AG09319 (cell line): Measurements from ENCODE around the gene ADK.

Source experiments
- DNase-seq: peaks from one replicate; pipeline ENCODE4 v3.0.0-alpha.2; 2010; ENCODE audit warnings: low read depth; ENCODE audit errors: extremely low read depth
- TF ChIP-seq, protein P1 (sequence below): IDR thresholded peaks from 2 replicates; pipeline ENCODE4 v1.5.1; 2011; ENCODE audit warnings: low read depth, mild to moderate bottlenecking, inconsistent platforms, low read length, moderate library complexity

The ADK gene

DNA sequence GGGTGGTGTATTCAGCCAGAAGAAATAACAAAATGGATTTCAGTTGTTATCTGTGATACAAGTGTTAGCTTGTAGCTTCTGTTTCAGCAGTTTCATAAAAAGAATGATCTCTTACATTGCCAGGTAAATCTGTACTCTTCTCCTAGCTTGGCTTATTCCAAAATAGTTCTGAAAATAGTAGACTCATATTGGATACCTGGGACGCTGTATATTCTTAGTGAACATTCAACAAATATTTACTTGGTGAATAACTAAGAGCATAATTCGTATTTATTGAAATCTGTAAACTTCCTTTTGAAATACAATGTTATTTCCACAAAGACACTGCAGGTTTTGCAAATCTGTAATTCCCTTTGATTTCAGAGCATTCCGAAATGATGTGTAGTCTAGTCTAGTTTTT, 249.2 kb downstream of the ADK start:
- no peak for DNase-seq
- TF ChIP-seq, protein P1, sequence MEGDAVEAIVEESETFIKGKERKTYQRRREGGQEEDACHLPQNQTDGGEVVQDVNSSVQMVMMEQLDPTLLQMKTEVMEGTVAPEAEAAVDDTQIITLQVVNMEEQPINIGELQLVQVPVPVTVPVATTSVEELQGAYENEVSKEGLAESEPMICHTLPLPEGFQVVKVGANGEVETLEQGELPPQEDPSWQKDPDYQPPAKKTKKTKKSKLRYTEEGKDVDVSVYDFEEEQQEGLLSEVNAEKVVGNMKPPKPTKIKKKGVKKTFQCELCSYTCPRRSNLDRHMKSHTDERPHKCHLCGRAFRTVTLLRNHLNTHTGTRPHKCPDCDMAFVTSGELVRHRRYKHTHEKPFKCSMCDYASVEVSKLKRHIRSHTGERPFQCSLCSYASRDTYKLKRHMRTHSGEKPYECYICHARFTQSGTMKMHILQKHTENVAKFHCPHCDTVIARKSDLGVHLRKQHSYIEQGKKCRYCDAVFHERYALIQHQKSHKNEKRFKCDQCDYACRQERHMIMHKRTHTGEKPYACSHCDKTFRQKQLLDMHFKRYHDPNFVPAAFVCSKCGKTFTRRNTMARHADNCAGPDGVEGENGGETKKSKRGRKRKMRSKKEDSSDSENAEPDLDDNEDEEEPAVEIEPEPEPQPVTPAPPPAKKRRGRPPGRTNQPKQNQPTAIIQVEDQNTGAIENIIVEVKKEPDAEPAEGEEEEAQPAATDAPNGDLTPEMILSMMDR = no peak

DNA sequence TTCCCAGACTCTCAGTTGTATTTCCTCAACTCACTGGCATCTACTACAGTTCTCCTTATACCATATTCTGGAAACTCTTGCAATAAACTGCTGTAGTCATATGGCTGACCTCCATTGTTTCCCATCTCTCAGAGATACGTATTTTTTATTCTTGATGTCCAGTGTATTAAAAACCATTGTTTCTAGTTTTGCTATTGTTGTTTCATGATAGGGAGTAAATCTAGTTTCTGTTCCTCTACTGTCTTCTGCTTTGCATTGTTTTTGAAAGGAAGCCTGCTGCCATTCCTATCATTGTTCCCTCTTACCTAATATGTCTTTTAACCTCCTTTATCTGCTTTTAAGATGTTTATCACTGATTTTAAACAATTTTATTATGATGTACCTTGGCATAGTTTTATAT, 255.0 kb downstream of the ADK start:
- TF ChIP-seq, protein P1 = no peak

DNA sequence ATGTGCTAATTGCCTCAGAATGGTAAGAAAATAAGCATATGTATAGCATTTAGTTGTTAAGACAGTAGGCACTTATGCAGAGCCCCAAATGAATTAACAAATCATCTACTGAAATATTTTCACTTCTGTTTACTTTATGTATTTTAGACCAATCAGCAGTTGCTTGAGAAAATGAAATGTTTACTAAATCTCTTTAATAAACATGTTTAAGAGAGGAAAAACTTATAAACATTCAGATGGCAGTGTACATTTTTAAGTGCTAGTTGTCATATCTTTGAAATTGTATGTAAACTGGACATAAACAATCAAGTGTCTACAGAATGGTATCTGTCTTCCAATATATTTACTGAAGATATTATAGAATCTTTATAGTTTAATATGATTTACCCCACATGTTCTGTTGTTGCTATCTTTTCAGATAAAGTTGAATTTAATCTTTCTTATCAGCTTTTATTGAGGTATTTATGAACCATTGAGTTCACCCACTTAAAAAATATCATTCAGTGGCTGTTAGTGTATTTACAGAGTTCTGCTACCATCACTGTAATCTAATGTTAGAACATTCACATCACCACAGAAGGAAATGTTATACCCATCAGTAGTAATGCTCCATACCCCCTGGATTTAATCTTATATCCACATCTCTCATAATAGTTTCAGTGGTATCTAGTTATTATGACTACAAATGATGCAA, 264.3 kb downstream of the ADK start:
- DNase-seq = no peak
- TF ChIP-seq, protein P1 = no peak

More for the DNA sequence above, 255.0 kb downstream of the ADK start:
- no peak for DNase-seq

DNA sequence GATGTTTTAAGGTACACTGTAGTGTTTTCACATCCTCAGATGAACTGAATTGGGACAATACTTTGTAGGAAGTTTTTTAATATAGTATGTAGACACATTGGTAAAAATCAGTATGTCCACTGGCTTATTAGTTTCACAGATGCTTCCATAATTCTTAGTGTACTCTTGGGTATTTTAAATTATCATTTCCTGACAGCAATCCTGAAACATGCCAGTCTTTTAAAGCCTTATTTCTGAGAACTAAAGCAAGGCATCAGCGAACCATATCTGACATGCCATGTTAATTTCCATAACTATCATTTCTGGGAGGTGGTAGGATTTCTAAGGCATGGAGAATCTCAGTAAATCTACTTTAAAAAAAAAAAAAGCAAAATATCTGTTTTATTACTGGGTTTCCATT, 266.4 kb downstream of the ADK start:
- TF ChIP-seq, protein P1 = no peak
- DNase-seq = no peak

DNA sequence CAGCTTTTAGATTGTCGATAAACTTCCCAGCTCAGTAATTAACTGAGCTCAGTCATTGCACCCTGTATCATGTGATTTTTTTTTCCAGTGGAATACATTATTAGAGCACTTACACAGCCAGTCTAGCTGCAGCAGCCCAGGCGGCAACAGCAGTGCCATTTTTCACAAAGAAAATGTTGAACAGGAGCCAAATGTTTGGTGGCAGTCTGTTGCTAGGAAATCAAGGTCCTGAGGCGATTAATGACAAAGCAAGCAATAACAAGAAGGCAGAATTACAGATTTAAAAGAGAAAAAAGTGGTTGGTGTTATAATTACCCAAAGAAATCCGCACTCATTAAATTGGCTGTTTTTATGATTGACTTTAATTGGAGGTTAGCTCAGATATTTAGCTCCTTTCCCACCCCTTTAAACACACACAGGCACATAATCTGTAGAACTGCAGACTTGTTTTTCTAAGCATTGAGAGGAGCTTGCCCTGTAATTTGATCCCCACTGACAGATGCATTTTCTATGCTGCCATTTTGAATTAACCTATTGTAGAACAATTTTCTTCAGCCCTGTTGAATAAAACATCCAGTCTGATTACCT, 267.4 kb downstream of the ADK start:
- DNase-seq = no peak

DNA sequence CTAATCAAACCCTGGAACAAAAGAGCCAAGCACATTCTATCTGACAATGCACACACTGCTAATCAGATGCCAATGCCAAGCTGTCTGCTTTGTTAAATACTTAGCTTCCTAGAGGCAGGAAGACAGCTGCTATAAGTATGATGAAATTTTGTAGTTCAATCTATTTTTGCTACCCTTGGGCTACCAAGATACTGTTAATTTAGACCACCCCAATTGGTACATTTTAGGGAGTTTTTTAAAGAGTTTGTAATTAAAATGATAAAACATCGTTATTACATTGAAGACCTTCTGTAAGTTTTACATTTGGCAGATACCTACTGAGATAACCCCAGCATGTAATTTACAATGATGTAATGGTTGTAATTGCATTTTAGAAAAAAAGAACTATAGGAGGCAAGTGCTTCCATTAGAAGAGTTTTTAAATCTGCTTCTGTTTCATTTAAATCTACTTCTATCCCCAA, 268.5 kb downstream of the ADK start:
- TF ChIP-seq, protein P1 = no peak
- no peak for DNase-seq

More for the DNA sequence above, 267.4 kb downstream of the ADK start:
- TF ChIP-seq, protein P1 = no peak

DNA sequence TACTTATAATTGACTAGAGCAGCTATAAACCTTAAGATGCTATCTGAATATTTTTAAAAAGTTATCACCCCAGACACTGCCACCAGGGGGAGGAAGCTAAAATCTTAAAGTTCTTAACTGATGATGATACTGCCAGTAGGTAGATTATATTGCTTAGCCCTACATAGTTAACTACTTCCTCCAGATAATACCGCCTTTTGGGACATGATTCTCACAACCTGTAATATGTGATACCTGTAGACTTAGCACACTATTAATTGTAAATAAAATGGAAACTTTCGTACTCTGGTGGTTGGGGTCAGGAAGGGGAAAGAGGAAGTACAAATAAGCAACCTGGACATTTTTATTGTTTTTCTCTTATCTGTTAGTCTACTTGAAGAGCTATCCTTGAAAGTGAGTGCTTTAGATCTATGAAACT, 268.9 kb downstream of the ADK start:
- TF ChIP-seq, protein P1 = peak; percentile 27
- no peak for DNase-seq
